Mesodermal cell (in vitro differentiated cells): ENCODE measurements around the gene NEDD4L.

Experiments
- H3K27ac ChIP-seq: 2 replicates; pipeline ENCODE4 v1.7.0; 2013; ENCODE audit warnings: mild to moderate bottlenecking, low read depth, low read length, moderate library complexity; ENCODE audit not compliant: severe bottlenecking
- H3K36me3 ChIP-seq: 2 replicates; pipeline ENCODE4 v1.7.1; 2013; ENCODE audit warnings: mild to moderate bottlenecking, low read length, moderate library complexity; ENCODE audit not compliant: control insufficient read depth, insufficient read depth
- H3K4me1 ChIP-seq: one replicate; pipeline ENCODE4 v1.7.1; 2013; ENCODE audit warnings: mild to moderate bottlenecking, low read length; ENCODE audit not compliant: insufficient read depth, control insufficient read depth, poor library complexity, severe bottlenecking
- H3K4me3 ChIP-seq: 2 replicates; pipeline ENCODE4 v1.7.0; 2013; ENCODE audit warnings: low read length, control low read depth, mild to moderate bottlenecking; ENCODE audit not compliant: insufficient read depth, poor library complexity, severe bottlenecking; ENCODE audit errors: extremely low read depth
- H3K9me3 ChIP-seq: 2 replicates; pipeline ENCODE4 v1.7.1; 2013; ENCODE audit warnings: mild to moderate bottlenecking, low read length, moderate library complexity; ENCODE audit not compliant: control insufficient read depth
- WGBS, 2 experiments: methylation state at CpG; one replicate each; pipeline ENCODE4 v1.1.5; 2013; ENCODE audit warnings: missing lambda C conversion rate in 2 of 2; ENCODE audit not compliant: insufficient coverage in 2 of 2; 5-methylcytosine and 5-hydroxymethylcytosine counted together

NEDD4L gene

GRCh38 chr18:58067601-58068000 is 23.6 kb downstream of the NEDD4L start:
- Histone ChIP-seq H3K9me3 (no peaks in the 10 kb centered on the region), H3K4me3 (no peak overlapping the region), H3K36me3 (no peaks in the 10 kb centered on the region), H3K4me1 (no peaks in the 10 kb centered on the region), H3K27ac (no peak overlapping the region)
- 85 to 93% methylated on average over 2 of the region's 2 CpGs for WGBS, 2 experiments

GRCh38 chr18:58069099-58069498 is 25.1 kb downstream of the NEDD4L start:
- H3K4me1 ChIP-seq = no peaks in the 10 kb centered on the region
- H3K9me3 ChIP-seq = no peaks in the 10 kb centered on the region
- no peaks in the 10 kb centered on the region for H3K36me3 ChIP-seq
- H3K27ac ChIP-seq = no peak overlapping the region
- no peak overlapping the region for H3K4me3 ChIP-seq

GRCh38 chr18:58069721-58070292 is 25.8 kb downstream of the NEDD4L start:
- Histone ChIP-seq H3K27ac (no peak overlapping the region), H3K4me1 (no peaks in the 10 kb centered on the region), H3K4me3 (no peak overlapping the region), H3K36me3 (no peaks in the 10 kb centered on the region), H3K9me3 (no peaks in the 10 kb centered on the region)
- 65 to 67% methylated on average over 2 of the region's 3 CpGs for WGBS, 2 experiments

GRCh38 chr18:58076052-58076451 is 32.0 kb downstream of the NEDD4L start:
- no peak overlapping the region for H3K4me3 ChIP-seq
- 100% methylated on average over 2 of the region's 2 CpGs; no CpG with 5 or more reads in 1 of the 2 experiments for WGBS, 2 experiments
- H3K36me3 ChIP-seq = no peaks in the 10 kb centered on the region
- H3K27ac ChIP-seq = no peak overlapping the region
- H3K9me3 ChIP-seq = no peaks in the 10 kb centered on the region
- H3K4me1 ChIP-seq = no peaks in the 10 kb centered on the region

GRCh38 chr18:58077329-58077728 is 33.3 kb downstream of the NEDD4L start:
- 97 to 98% methylated on average over 7 of the region's 9 CpGs for WGBS, 2 experiments
- no peak overlapping the region for H3K4me3 ChIP-seq
- H3K9me3 ChIP-seq = no peaks in the 10 kb centered on the region
- no peaks in the 10 kb centered on the region for H3K36me3 ChIP-seq
- H3K27ac ChIP-seq = no peak overlapping the region
- H3K4me1 ChIP-seq = no peaks in the 10 kb centered on the region

- Histone ChIP-seq H3K36me3 (no peaks in the 10 kb centered on the region), H3K4me1 (no peaks in the 10 kb centered on the region), H3K27ac (no peak overlapping the region), H3K4me3 (no peak overlapping the region), H3K9me3 (no peaks in the 10 kb centered on the region)
- WGBS, 2 experiments = 98% methylated on average over 6 to 10 of the region's 11 CpGs
Measured at GRCh38 chr18:58078889-58079573, 35.0 kb downstream of the NEDD4L start.

GRCh38 chr18:58080451-58080850 is 36.4 kb downstream of the NEDD4L start:
- Histone ChIP-seq H3K4me1 (no peaks in the 10 kb centered on the region), H3K9me3 (no peaks in the 10 kb centered on the region), H3K27ac (no peak overlapping the region), H3K36me3 (no peaks in the 10 kb centered on the region), H3K4me3 (no peak overlapping the region)
- WGBS, 2 experiments = 82 to 88% methylated on average over 2 of the region's 3 CpGs

GRCh38 chr18:58087928-58088690 is 44.1 kb downstream of the NEDD4L start:
- Histone ChIP-seq H3K4me3 (no peak overlapping the region), H3K36me3 (no peaks in the 10 kb centered on the region), H3K4me1 (peaks cover 5% of the 10 kb centered on the region), H3K9me3 (no peaks in the 10 kb centered on the region), H3K27ac (no peak overlapping the region)
- WGBS, 2 experiments = 84 to 91% methylated on average over 4 to 5 of the region's 6 CpGs

GRCh38 chr18:58088691-58089065 is 44.7 kb downstream of the NEDD4L start:
- no peak overlapping the region for H3K4me3 ChIP-seq
- no peaks in the 10 kb centered on the region for H3K9me3 ChIP-seq
- no peak overlapping the region for H3K27ac ChIP-seq
- H3K4me1 ChIP-seq = peaks cover 5% of the 10 kb centered on the region
- no peaks in the 10 kb centered on the region for H3K36me3 ChIP-seq
- 93 to 100% methylated on average over 2 of the region's 4 CpGs for WGBS, 2 experiments

GRCh38 chr18:58091099-58091611 is 47.1 kb downstream of the NEDD4L start:
- 96 to 100% methylated on average over 1 to 2 of the region's 2 CpGs for WGBS, 2 experiments
- no peak overlapping the region for H3K27ac ChIP-seq
- H3K4me1 ChIP-seq = peaks cover 13% of the 10 kb centered on the region
- H3K36me3 ChIP-seq = no peaks in the 10 kb centered on the region
- no peak overlapping the region for H3K4me3 ChIP-seq
- no peaks in the 10 kb centered on the region for H3K9me3 ChIP-seq
